Measurements from ENCODE around the gene NPFFR1. TPM values are rescaled to one million over a fixed set of nuclear protein-coding genes. Genes with fewer than 3 reads are reported as not detected.

NPFFR1 gene
- total RNA-seq, 1 experiment from 2014 or later: 0.24 TPM

- DNase-seq: no peak
- no TSS peak for BruUV-seq (replicated peaks)
- H3K27ac Mint-ChIP-seq (ENCODE audit: unreplicated experiment): no peak overlapping the region
- no peaks in the 10 kb centered on the region for H3K36me3 Mint-ChIP-seq (ENCODE audit: insufficient read depth, unreplicated experiment)
- TF ChIP-seq CTCF (IDR thresholded peaks at IDR 0.05; ENCODE audit: unreplicated experiment): no peak
- no peaks in the 10 kb centered on the region for H3K27me3 Mint-ChIP-seq (ENCODE audit: unreplicated experiment)
- H3K4me3 Mint-ChIP-seq (ENCODE audit: low read depth, unreplicated experiment): no peak overlapping the region
- intact Hi-C loops (cut with micrococcal nuclease; ENCODE audit: unreplicated experiment): no loop called here
- no peaks in the 10 kb centered on the region for H3K9me3 Mint-ChIP-seq (ENCODE audit: low read depth, unreplicated experiment)
- CTCF ChIA-PET: interaction anchor here (0.7 to 1.3 kb wide), 2 partner anchors 81 to 127 kb away, joined by 3 to 6 read pairs; no protein-coding TSS in a partner anchor
- H3K4me1 Mint-ChIP-seq (ENCODE audit: low read depth, unreplicated experiment): no peaks in the 10 kb centered on the region
Measured at GRCh38 chr10:70302292-70302691, 18.5 kb upstream of the NPFFR1 start.

GRCh38 chr10:70300908-70301597, 17.2 kb upstream of the NPFFR1 start:
- Mint-ChIP-seq H3K4me1 (ENCODE audit: low read depth, unreplicated experiment) (no peaks in the 10 kb centered on the region), H3K27ac (ENCODE audit: unreplicated experiment) (no peak overlapping the region), H3K27me3 (ENCODE audit: unreplicated experiment) (no peaks in the 10 kb centered on the region), H3K36me3 (ENCODE audit: insufficient read depth, unreplicated experiment) (no peaks in the 10 kb centered on the region), H3K9me3 (ENCODE audit: low read depth, unreplicated experiment) (no peaks in the 10 kb centered on the region), H3K4me3 (ENCODE audit: low read depth, unreplicated experiment) (no peak overlapping the region)
- no TSS peak for BruUV-seq (replicated peaks)
- CTCF ChIA-PET: no interaction called here
- no peak for DNase-seq
- intact Hi-C loops (cut with micrococcal nuclease; ENCODE audit: unreplicated experiment): no loop called here
- TF ChIP-seq CTCF (IDR thresholded peaks at IDR 0.05; ENCODE audit: unreplicated experiment): no peak

GRCh38 chr10:70300461-70300860, 16.7 kb upstream of the NPFFR1 start:
- BruUV-seq (replicated peaks): no TSS peak
- Mint-ChIP-seq H3K27ac (ENCODE audit: unreplicated experiment) (no peak overlapping the region), H3K9me3 (ENCODE audit: low read depth, unreplicated experiment) (no peaks in the 10 kb centered on the region), H3K4me1 (ENCODE audit: low read depth, unreplicated experiment) (no peaks in the 10 kb centered on the region), H3K27me3 (ENCODE audit: unreplicated experiment) (no peaks in the 10 kb centered on the region), H3K36me3 (ENCODE audit: insufficient read depth, unreplicated experiment) (no peaks in the 10 kb centered on the region), H3K4me3 (ENCODE audit: low read depth, unreplicated experiment) (no peak overlapping the region)
- no peak for DNase-seq
- intact Hi-C loops (cut with micrococcal nuclease; ENCODE audit: unreplicated experiment): no loop called here
- no peak for TF ChIP-seq CTCF (IDR thresholded peaks at IDR 0.05; ENCODE audit: unreplicated experiment)
- CTCF ChIA-PET: no interaction called here

GRCh38 chr10:70299876-70300275, 16.1 kb upstream of the NPFFR1 start:
- CTCF ChIA-PET: no interaction called here
- no TSS peak for BruUV-seq (replicated peaks)
- intact Hi-C loops (cut with micrococcal nuclease; ENCODE audit: unreplicated experiment): no loop called here
- no peaks in the 10 kb centered on the region for H3K27me3 Mint-ChIP-seq (ENCODE audit: unreplicated experiment)
- H3K4me1 Mint-ChIP-seq (ENCODE audit: low read depth, unreplicated experiment): no peaks in the 10 kb centered on the region
- no peak for TF ChIP-seq CTCF (IDR thresholded peaks at IDR 0.05; ENCODE audit: unreplicated experiment)
- no peak overlapping the region for H3K4me3 Mint-ChIP-seq (ENCODE audit: low read depth, unreplicated experiment)
- DNase-seq: no peak
- no peaks in the 10 kb centered on the region for H3K36me3 Mint-ChIP-seq (ENCODE audit: insufficient read depth, unreplicated experiment)
- no peak overlapping the region for H3K27ac Mint-ChIP-seq (ENCODE audit: unreplicated experiment)
- H3K9me3 Mint-ChIP-seq (ENCODE audit: low read depth, unreplicated experiment): no peaks in the 10 kb centered on the region

Measured in Calu3 (cell line).